ENCODE measurements around the gene TMEM138. TPM values are rescaled to one million over a fixed set of nuclear protein-coding genes. Genes with fewer than 3 reads are reported as not detected.

TMEM138 gene
- total RNA-seq, 1 experiment from 2014 or later: 43.6 TPM

DNA sequence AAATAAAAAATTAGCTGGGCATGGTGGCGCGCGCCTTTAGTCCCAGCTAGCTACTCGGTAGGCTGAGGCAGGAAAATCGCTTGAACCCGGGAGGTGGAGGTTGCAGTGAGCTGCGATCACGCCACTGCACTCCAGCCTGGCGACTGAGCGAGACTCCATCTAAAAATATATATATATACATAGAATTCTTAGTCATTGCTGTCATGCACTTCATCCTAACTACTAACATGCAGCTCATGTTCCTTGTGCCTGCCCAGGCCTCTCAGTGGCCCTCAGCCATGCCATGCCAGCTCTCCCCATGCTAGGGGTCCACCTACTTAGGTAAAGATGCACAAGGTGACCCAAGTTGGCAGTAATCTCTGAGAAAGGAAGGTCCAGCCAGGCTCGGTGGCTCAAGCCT, 3.6 kb upstream of the TMEM138 start:
- no CpG with 5 or more reads among the region's 11 CpGs for WGBS (ENCODE audit: extremely low coverage, insufficient read length, low lambda C conversion rate)
- peaks cover 6% of the 10 kb centered on the region for H3K23me2 ChIP-seq (ENCODE audit: insufficient read length, low read depth, low read length, poor library complexity, severe bottlenecking)
- Mint-ChIP-seq H3K36me3 (ENCODE audit: insufficient read depth in 1 of 3, low read depth in 3 of 3) (peaks cover 2 to 9% (median 2%) of the 10 kb centered on the region in 3 experiments), H3K27me3 (ENCODE audit: low read depth) (no peaks in the 10 kb centered on the region), H3K4me3 (no peak overlapping the region), H3K27ac (peak overlapping the region in 1 of 3 experiments; percentile 79; a peak in 1 of 7 replicates), H3K9me3 (no peaks in the 10 kb centered on the region; a peak in 1 of 5 replicates), H3K4me1 (peaks cover 13 to 23% of the 10 kb centered on the region in 2 experiments)
- H3K56ac ChIP-seq (ENCODE audit: insufficient read length, low read depth, low read length): no peak overlapping the region
- no peaks in the 10 kb centered on the region for H3K4me1 ChIP-seq (ENCODE audit: insufficient read depth, low read length)
- no peak overlapping the region for H3K9ac ChIP-seq (ENCODE audit: extremely low read depth, insufficient read length, low read length)
- no peak overlapping the region for H3K27ac ChIP-seq (ENCODE audit: insufficient read length, low read depth, low read length)
- no peak overlapping the region for H2BK5ac ChIP-seq (ENCODE audit: insufficient read length, low read length)
- no peak overlapping the region for H3K4ac ChIP-seq (ENCODE audit: low read depth, low read length)
- H4K91ac ChIP-seq (ENCODE audit: insufficient read length, low read depth, low read length): no peak overlapping the region
- peaks cover 2% of the 10 kb centered on the region; the same call in 1 of the 2 replicates for H3K79me2 ChIP-seq (ENCODE audit: insufficient read depth, low read length)
- no peak overlapping the region for H3T11ph ChIP-seq (ENCODE audit: low read length)
- H2AFZ ChIP-seq (ENCODE audit: low read length): no peak overlapping the region
- H2BK20ac ChIP-seq (ENCODE audit: low read depth, low read length, poor library complexity, severe bottlenecking): no peak overlapping the region
- H2BK12ac ChIP-seq (ENCODE audit: insufficient read length, low read depth, low read length): no peak overlapping the region
- no peaks in the 10 kb centered on the region for H4K20me1 ChIP-seq (ENCODE audit: control insufficient read depth, insufficient read depth, insufficient read length)
- no peaks in the 10 kb centered on the region for H3K27me3 ChIP-seq (ENCODE audit: insufficient read depth, low read length)
- no peak overlapping the region for H2BK15ac ChIP-seq (ENCODE audit: low read depth, low read length)
- H3K18ac ChIP-seq (ENCODE audit: insufficient read length, low read depth, low read length): no peak overlapping the region
- H3K4me2 ChIP-seq (ENCODE audit: insufficient read depth, insufficient read length, low read length): no peak overlapping the region
- no peak for TF ChIP-seq CTCF (conservative IDR thresholded peaks at IDR 0.05)
- H3K9me3 ChIP-seq (ENCODE audit: control insufficient read depth, low read depth, low read length): no peaks in the 10 kb centered on the region
- no peak overlapping the region for H2AK5ac ChIP-seq (ENCODE audit: insufficient read length, low read length)
- DNase-seq: no peak
- no peak overlapping the region for H2BK120ac ChIP-seq (ENCODE audit: low read depth, low read length, poor library complexity, severe bottlenecking)
- H4K5ac ChIP-seq (ENCODE audit: insufficient read length, low read depth, low read length): no peak overlapping the region
- H3K14ac ChIP-seq (ENCODE audit: insufficient read depth, low read length): no peak overlapping the region
- H3K79me1 ChIP-seq (ENCODE audit: insufficient read depth, low read depth, low read length, poor library complexity, severe bottlenecking): no peaks in the 10 kb centered on the region
- no peak overlapping the region for H3K23ac ChIP-seq (ENCODE audit: insufficient read length, low read depth, low read length)
- no peak overlapping the region for H4K8ac ChIP-seq (replicated peaks; ENCODE audit: insufficient read length, low read depth, low read length)
